SK-N-SH treated with all-trans-retinoic acid at 6 μM for 48 hours (cell line): ENCODE data around the gene ISLR.

Source experiments
- ATAC-seq: fragments of 200-7000 bp; cut with Tn5 transposase; 3 replicates; pipeline ENCODE4 v1.9.1; 2020; ENCODE audit warnings: mild to moderate bottlenecking, moderate library complexity
- ARNTL ChIP-seq: fragments of 450-650 bp; formaldehyde crosslinking; IDR thresholded peaks from 2 replicates; pipeline ENCODE4 v1.5.0; 2020; ENCODE audit warnings: low read depth, mild to moderate bottlenecking, moderate library complexity, borderline replicate concordance
- BACH2 ChIP-seq: fragments of 250-450 bp; sonication (Bioruptor Pico); IDR thresholded peaks from 2 replicates; pipeline ENCODE4 v1.9.0; 2021; ENCODE audit warnings: mild to moderate bottlenecking, borderline replicate concordance
- CSDC2 ChIP-seq: fragments of 250-450 bp; sonication (Bioruptor Pico); IDR thresholded peaks from 2 replicates; pipeline ENCODE4 v1.5.0; 2020; ENCODE audit warnings: mild to moderate bottlenecking, moderate library complexity
- GLIS3 ChIP-seq: fragments of 250-450 bp; sonication (Bioruptor Pico); IDR thresholded peaks from 2 replicates; pipeline ENCODE4 v1.5.0; 2020; ENCODE audit warnings: mild to moderate bottlenecking, moderate library complexity
- ISL1 ChIP-seq: fragments of 250-450 bp; sonication (Bioruptor Pico); IDR thresholded peaks from 2 replicates; pipeline ENCODE4 v2.1.2; 2022; ENCODE audit warnings: mild to moderate bottlenecking, moderate library complexity
- OSR1 ChIP-seq: fragments of 250-450 bp; sonication (Bioruptor Pico); IDR thresholded peaks from 2 replicates; pipeline ENCODE4 v1.8.0; 2022; ENCODE audit warnings: moderate library complexity, mild to moderate bottlenecking, inconsistent platforms
- PPARA ChIP-seq: fragments of 250-450 bp; sonication (Bioruptor Pico); IDR thresholded peaks from 2 replicates; pipeline ENCODE4 v1.5.0; 2020; ENCODE audit warnings: mild to moderate bottlenecking, borderline replicate concordance
- RARB ChIP-seq: fragments of 250-450 bp; sonication (Bioruptor Pico); IDR thresholded peaks from 2 replicates; pipeline ENCODE4 v1.8.0; 2021; ENCODE audit warnings: mild to moderate bottlenecking, moderate library complexity
- SNAI2 ChIP-seq: fragments of 250-450 bp; sonication (Bioruptor Pico); IDR thresholded peaks from 2 replicates; pipeline ENCODE4 v1.5.0; 2020; ENCODE audit warnings: mild to moderate bottlenecking, moderate library complexity
- TCF4 ChIP-seq: fragments of 250-450 bp; sonication (Bioruptor Pico); IDR thresholded peaks from 2 replicates; pipeline ENCODE4 v1.8.0; 2021; ENCODE audit warnings: mild to moderate bottlenecking, moderate library complexity, borderline replicate concordance
- TOX ChIP-seq: fragments of 250-450 bp; sonication (Bioruptor Pico); IDR thresholded peaks from 2 replicates; pipeline ENCODE4 v1.8.0; 2021; ENCODE audit warnings: mild to moderate bottlenecking, moderate library complexity, borderline replicate concordance
- ZC3H10 ChIP-seq: fragments of 250-450 bp; sonication (Bioruptor Pico); IDR thresholded peaks from 2 replicates; pipeline ENCODE4 v1.5.1; 2021; ENCODE audit warnings: mild to moderate bottlenecking, moderate library complexity
- ZFP3 ChIP-seq: fragments of 250-450 bp; sonication (Bioruptor Pico); IDR thresholded peaks from 2 replicates; pipeline ENCODE4 v1.5.0; 2020; ENCODE audit warnings: mild to moderate bottlenecking, moderate library complexity
- ZFP30 ChIP-seq: fragments of 450-650 bp; formaldehyde crosslinking; IDR thresholded peaks from 2 replicates; pipeline ENCODE4 v1.5.0; 2022; ENCODE audit warnings: mild to moderate bottlenecking, moderate library complexity
- ZNF565 ChIP-seq: fragments of 450-650 bp; formaldehyde crosslinking; conservative IDR thresholded peaks from 2 replicates; pipeline ENCODE4 v1.5.0; 2020; ENCODE audit warnings: low read depth, mild to moderate bottlenecking, moderate library complexity
- ZNF70 ChIP-seq: fragments of 450-650 bp; formaldehyde crosslinking; IDR thresholded peaks from 2 replicates; pipeline ENCODE4 v1.5.0; 2020; ENCODE audit warnings: mild to moderate bottlenecking, moderate library complexity
- ZNF8 ChIP-seq: fragments of 450-650 bp; formaldehyde crosslinking; IDR thresholded peaks from 2 replicates; pipeline ENCODE4 v1.5.0; 2020; ENCODE audit warnings: mild to moderate bottlenecking, moderate library complexity
- TF ChIP-seq, protein P1 (sequence below): fragments of 250-450 bp; sonication (Bioruptor Pico); IDR thresholded peaks from 2 replicates; pipeline ENCODE4 v1.5.1; 2020; ENCODE audit warnings: low read depth, mild to moderate bottlenecking, moderate library complexity
- TF ChIP-seq, protein P2 (sequence below): fragments of 250-450 bp; sonication (Bioruptor Pico); IDR thresholded peaks from 2 replicates; pipeline ENCODE4 v1.8.0; 2020; ENCODE audit warnings: mild to moderate bottlenecking, moderate library complexity, borderline replicate concordance
- TF ChIP-seq, protein P3 (sequence below): fragments of 250-450 bp; sonication (Bioruptor Pico); IDR thresholded peaks from 2 replicates; pipeline ENCODE4 v1.5.0; 2020; ENCODE audit warnings: mild to moderate bottlenecking, moderate library complexity
- TF ChIP-seq, protein P4 (sequence below): fragments of 250-450 bp; sonication (Bioruptor Pico); IDR thresholded peaks from 2 replicates; pipeline ENCODE4 v1.5.1; 2021; ENCODE audit warnings: mild to moderate bottlenecking, moderate library complexity

Gene ISLR

DNA sequence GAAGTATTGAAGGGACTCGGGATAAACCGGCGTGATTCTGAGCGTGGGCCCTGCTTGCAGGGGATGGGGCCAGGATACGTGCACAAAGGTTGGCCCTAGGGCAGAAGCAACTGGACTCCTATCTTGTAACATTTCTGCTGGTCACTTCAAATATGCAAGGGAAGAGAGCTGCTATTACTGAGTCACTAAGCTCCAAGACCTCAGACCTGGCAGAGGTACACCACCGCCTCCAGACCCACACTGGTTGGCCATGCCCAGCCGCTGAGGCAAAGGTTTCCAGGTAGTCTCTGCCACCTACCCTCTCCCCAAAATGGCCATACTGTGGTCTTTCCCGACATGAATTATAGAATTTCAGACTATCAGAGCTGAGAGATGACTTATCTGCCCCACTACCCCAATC lies 42.4 kb downstream of the ISLR start:
- peak; percentile 22; the same call in 1 of the 3 replicates for ATAC-seq
- TF ChIP-seq ZFP30 (no peak), ISL1 (CRISPR knock-in tag) (no peak), RARB (CRISPR knock-in tag) (no peak), ZNF565 (no peak), ZC3H10 (CRISPR knock-in tag) (no peak), PPARA (CRISPR knock-in tag) (no peak), ZNF8 (CRISPR knock-in tag) (no peak), ARNTL (CRISPR knock-in tag) (no peak), GLIS3 (CRISPR knock-in tag) (no peak), BACH2 (CRISPR knock-in tag) (no peak), SNAI2 (CRISPR knock-in tag) (no peak), TCF4 (CRISPR knock-in tag) (no peak), OSR1 (CRISPR knock-in tag) (no peak), TOX (no peak), ZFP3 (CRISPR knock-in tag) (no peak), ZNF70 (no peak), CSDC2 (CRISPR knock-in tag) (no peak)
- TF ChIP-seq, protein P1, sequence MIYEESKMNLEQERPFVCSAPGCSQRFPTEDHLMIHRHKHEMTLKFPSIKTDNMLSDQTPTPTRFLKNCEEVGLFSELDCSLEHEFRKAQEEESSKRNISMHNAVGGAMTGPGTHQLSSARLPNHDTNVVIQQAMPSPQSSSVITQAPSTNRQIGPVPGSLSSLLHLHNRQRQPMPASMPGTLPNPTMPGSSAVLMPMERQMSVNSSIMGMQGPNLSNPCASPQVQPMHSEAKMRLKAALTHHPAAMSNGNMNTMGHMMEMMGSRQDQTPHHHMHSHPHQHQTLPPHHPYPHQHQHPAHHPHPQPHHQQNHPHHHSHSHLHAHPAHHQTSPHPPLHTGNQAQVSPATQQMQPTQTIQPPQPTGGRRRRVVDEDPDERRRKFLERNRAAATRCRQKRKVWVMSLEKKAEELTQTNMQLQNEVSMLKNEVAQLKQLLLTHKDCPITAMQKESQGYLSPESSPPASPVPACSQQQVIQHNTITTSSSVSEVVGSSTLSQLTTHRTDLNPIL (CRISPR knock-in tag), result no peak
- TF ChIP-seq, protein P2, sequence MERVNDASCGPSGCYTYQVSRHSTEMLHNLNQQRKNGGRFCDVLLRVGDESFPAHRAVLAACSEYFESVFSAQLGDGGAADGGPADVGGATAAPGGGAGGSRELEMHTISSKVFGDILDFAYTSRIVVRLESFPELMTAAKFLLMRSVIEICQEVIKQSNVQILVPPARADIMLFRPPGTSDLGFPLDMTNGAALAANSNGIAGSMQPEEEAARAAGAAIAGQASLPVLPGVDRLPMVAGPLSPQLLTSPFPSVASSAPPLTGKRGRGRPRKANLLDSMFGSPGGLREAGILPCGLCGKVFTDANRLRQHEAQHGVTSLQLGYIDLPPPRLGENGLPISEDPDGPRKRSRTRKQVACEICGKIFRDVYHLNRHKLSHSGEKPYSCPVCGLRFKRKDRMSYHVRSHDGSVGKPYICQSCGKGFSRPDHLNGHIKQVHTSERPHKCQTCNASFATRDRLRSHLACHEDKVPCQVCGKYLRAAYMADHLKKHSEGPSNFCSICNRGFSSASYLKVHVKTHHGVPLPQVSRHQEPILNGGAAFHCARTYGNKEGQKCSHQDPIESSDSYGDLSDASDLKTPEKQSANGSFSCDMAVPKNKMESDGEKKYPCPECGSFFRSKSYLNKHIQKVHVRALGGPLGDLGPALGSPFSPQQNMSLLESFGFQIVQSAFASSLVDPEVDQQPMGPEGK (CRISPR knock-in tag), result no peak

DNA sequence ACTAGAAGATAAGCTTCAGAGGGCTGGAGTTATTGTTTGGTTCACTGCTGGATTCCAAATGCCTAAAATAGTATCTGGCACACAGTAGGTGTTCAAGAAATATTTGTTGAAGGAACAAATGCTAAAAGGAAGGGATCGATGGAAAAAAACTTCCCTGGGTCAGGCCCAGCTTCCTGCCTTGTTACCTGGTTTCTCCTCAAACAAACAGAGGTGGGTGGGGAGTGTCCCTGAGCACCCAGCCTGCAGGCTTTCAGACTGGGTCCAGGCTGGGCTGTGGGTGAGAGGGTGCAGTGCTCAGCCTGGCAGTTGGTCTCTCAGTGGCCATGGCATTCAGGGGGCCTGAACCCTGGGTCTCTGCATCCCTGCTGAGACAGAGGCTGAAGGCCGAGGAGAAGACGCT lies 43.4 kb downstream of the ISLR start:
- no peak for ATAC-seq
- TF ChIP-seq GLIS3 (CRISPR knock-in tag) (no peak), RARB (CRISPR knock-in tag) (no peak), OSR1 (CRISPR knock-in tag) (no peak), ZFP30 (no peak), PPARA (CRISPR knock-in tag) (no peak), CSDC2 (CRISPR knock-in tag) (no peak), ISL1 (CRISPR knock-in tag) (no peak), ZNF565 (no peak)
- TF ChIP-seq, protein P3, sequence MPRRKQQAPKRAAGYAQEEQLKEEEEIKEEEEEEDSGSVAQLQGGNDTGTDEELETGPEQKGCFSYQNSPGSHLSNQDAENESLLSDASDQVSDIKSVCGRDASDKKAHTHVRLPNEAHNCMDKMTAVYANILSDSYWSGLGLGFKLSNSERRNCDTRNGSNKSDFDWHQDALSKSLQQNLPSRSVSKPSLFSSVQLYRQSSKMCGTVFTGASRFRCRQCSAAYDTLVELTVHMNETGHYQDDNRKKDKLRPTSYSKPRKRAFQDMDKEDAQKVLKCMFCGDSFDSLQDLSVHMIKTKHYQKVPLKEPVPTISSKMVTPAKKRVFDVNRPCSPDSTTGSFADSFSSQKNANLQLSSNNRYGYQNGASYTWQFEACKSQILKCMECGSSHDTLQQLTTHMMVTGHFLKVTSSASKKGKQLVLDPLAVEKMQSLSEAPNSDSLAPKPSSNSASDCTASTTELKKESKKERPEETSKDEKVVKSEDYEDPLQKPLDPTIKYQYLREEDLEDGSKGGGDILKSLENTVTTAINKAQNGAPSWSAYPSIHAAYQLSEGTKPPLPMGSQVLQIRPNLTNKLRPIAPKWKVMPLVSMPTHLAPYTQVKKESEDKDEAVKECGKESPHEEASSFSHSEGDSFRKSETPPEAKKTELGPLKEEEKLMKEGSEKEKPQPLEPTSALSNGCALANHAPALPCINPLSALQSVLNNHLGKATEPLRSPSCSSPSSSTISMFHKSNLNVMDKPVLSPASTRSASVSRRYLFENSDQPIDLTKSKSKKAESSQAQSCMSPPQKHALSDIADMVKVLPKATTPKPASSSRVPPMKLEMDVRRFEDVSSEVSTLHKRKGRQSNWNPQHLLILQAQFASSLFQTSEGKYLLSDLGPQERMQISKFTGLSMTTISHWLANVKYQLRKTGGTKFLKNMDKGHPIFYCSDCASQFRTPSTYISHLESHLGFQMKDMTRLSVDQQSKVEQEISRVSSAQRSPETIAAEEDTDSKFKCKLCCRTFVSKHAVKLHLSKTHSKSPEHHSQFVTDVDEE, result no peak
- TF ChIP-seq, protein P4, sequence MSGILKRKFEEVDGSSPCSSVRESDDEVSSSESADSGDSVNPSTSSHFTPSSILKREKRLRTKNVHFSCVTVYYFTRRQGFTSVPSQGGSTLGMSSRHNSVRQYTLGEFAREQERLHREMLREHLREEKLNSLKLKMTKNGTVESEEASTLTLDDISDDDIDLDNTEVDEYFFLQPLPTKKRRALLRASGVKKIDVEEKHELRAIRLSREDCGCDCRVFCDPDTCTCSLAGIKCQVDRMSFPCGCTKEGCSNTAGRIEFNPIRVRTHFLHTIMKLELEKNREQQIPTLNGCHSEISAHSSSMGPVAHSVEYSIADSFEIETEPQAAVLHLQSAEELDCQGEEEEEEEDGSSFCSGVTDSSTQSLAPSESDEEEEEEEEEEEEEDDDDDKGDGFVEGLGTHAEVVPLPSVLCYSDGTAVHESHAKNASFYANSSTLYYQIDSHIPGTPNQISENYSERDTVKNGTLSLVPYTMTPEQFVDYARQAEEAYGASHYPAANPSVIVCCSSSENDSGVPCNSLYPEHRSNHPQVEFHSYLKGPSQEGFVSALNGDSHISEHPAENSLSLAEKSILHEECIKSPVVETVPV, result no peak
- TF ChIP-seq, protein P1 (CRISPR knock-in tag), result no peak
- TF ChIP-seq, protein P2 (CRISPR knock-in tag), result no peak
- TF ChIP-seq, all 23 proteins: peak for 0
